Liver (tissue), 9 donors: Measurements from ENCODE around the gene DKKL1. TPM values are rescaled to one million over a fixed set of nuclear protein-coding genes. Genes with fewer than 3 reads are reported as not detected.
A peak's percentile ranks its signal among the peaks of the same experiment; 100 is the strongest.

Experiments
- DNase-seq: peaks from one replicate; pipeline ENCODE4 v3.0.0-alpha.2; 2017; ENCODE audit warnings: low spot score
- H3K27ac ChIP-seq, 2 donors: one replicate each; pipeline ENCODE4 v1.7.0; 2013; ENCODE audit warnings: inconsistent platforms in 2 of 2, low read length in 2 of 2, control low read depth in 1 of 2, low read depth in 1 of 2, mild to moderate bottlenecking in 1 of 2
- H3K27me3 ChIP-seq, 4 donors: one replicate each; pipeline versions ENCODE4 v1.6.1 to v1.7.0; 2013; ENCODE audit warnings: low read length in 3 of 4, inconsistent platforms in 1 of 4, mild to moderate bottlenecking in 1 of 4, moderate library complexity in 1 of 4; ENCODE audit not compliant: control insufficient read depth in 4 of 4, insufficient read depth in 4 of 4
- H3K36me3 ChIP-seq, 4 donors: one replicate each; pipeline versions ENCODE4 v1.6.1 to v1.7.0; 2013; ENCODE audit warnings: low read length in 3 of 4, mild to moderate bottlenecking in 3 of 4, low read depth in 1 of 4, moderate library complexity in 1 of 4; ENCODE audit not compliant: control insufficient read depth in 4 of 4, insufficient read depth in 3 of 4
- H3K4me1 ChIP-seq, 4 donors: one replicate each; pipeline versions ENCODE4 v1.6.1 to v1.7.0; 2013; ENCODE audit warnings: low read length in 3 of 4, mild to moderate bottlenecking in 3 of 4, moderate library complexity in 1 of 4; ENCODE audit not compliant: control insufficient read depth in 4 of 4, insufficient read depth in 4 of 4
- H3K4me3 ChIP-seq, 3 donors: one replicate each; pipeline versions ENCODE4 v1.6.1 to v1.7.0; 2013; ENCODE audit warnings: low read length in 3 of 3, control low read depth in 1 of 3, low read depth in 1 of 3, mild to moderate bottlenecking in 1 of 3
- H3K9ac ChIP-seq, 2 donors: one replicate each; pipeline ENCODE4 v1.7.0; 2013; ENCODE audit warnings: low read length in 2 of 2, mild to moderate bottlenecking in 2 of 2, moderate library complexity in 2 of 2, control low read depth in 1 of 2, low read depth in 1 of 2
- H3K9me3 ChIP-seq, 4 donors: one replicate each; pipeline versions ENCODE4 v1.6.1 to v1.7.0; 2013; ENCODE audit warnings: low read length in 3 of 4; ENCODE audit not compliant: control insufficient read depth in 4 of 4
- EGR1 ChIP-seq, 2 donors: IDR thresholded peaks; 2 replicates each; pipeline ENCODE4 v1.6.1; 2016 to 2018; ENCODE audit warnings: antibody characterized with exemption in 2 of 2, low read depth in 2 of 2
- FOXA1 ChIP-seq: IDR thresholded peaks from 2 replicates; pipeline ENCODE4 v1.6.1; 2016; ENCODE audit warnings: antibody characterized with exemption
- FOXA2 ChIP-seq: IDR thresholded peaks from 2 replicates; pipeline ENCODE4 v1.6.1; 2016; ENCODE audit warnings: antibody characterized with exemption
- GABPA ChIP-seq, 2 donors: IDR thresholded peaks in 1 of 2; conservative IDR thresholded peaks in 1 of 2; 2 replicates each; pipeline ENCODE4 v1.6.1; 2016; ENCODE audit warnings: antibody characterized with exemption in 2 of 2, mild to moderate bottlenecking in 1 of 2, moderate library complexity in 1 of 2
- HNF4A ChIP-seq, 2 donors: conservative IDR thresholded peaks; 2 replicates each; pipeline ENCODE4 v1.6.1; 2016; ENCODE audit warnings: antibody characterized with exemption in 2 of 2, mild to moderate bottlenecking in 2 of 2
- HNF4G ChIP-seq: IDR thresholded peaks from 2 replicates; pipeline ENCODE4 v1.6.1; 2016; ENCODE audit warnings: antibody characterized with exemption
- JUND ChIP-seq, 2 donors: IDR thresholded peaks; 2 replicates each; pipeline ENCODE4 v1.6.1; 2016; ENCODE audit warnings: antibody characterized with exemption in 2 of 2
- MAX ChIP-seq: IDR thresholded peaks from 2 replicates; pipeline ENCODE4 v1.6.1; 2016; ENCODE audit warnings: antibody characterized with exemption
- NR2F2 ChIP-seq: IDR thresholded peaks from 2 replicates; pipeline ENCODE4 v1.6.1; 2016; ENCODE audit warnings: antibody characterized with exemption
- RAD21 ChIP-seq, 2 donors: IDR thresholded peaks; 2 replicates each; pipeline ENCODE4 v1.6.1; 2016; ENCODE audit warnings: antibody characterized with exemption in 2 of 2, mild to moderate bottlenecking in 2 of 2
- RXRA ChIP-seq, 2 donors: IDR thresholded peaks; 2 replicates each; pipeline ENCODE4 v1.6.1; 2017 to 2018; ENCODE audit warnings: antibody characterized with exemption in 2 of 2, mild to moderate bottlenecking in 1 of 2
- SP1 ChIP-seq: IDR thresholded peaks from 2 replicates; pipeline ENCODE4 v1.6.1; 2018; ENCODE audit warnings: antibody characterized with exemption, mild to moderate bottlenecking
- TAF1 ChIP-seq: conservative IDR thresholded peaks from 2 replicates; pipeline ENCODE4 v1.6.1; 2016; ENCODE audit warnings: antibody characterized with exemption, mild to moderate bottlenecking
- YY1 ChIP-seq: IDR thresholded peaks from 2 replicates; pipeline ENCODE4 v1.6.1; 2016; ENCODE audit warnings: antibody characterized with exemption, mild to moderate bottlenecking
- ZBTB33 ChIP-seq: IDR thresholded peaks from 2 replicates; pipeline ENCODE4 v1.6.1; 2016; ENCODE audit warnings: antibody characterized with exemption
- WGBS: extraction: QIAGEN DNeasy Blood & Tissue Kit; methylation state at CpG from one replicate; pipeline ENCODE4 v1.1.7; 2013; 5-methylcytosine and 5-hydroxymethylcytosine counted together
- polyA plus RNA-seq, 2 donors: library from polyadenylated mRNA; stranded (reverse) in 1 of 2; unstranded in 1 of 2; fragments of 200-250 nt in 1 of 2; fragments of >200 nt in 1 of 2; fragmentation: Nextera tagmentation in 1 of 2; extraction: Ambion mirVana in 1 of 2; gene quantifications; one replicate each; pipeline versions ENCODE4 v1.2.1 to v1.2.3, GENCODE V29; 2013 to 2015
- total RNA-seq, 2 donors: library from RNA; depleted of rRNA; stranded (reverse); fragments of >200 nt; gene quantifications; one replicate each; pipeline ENCODE4 v1.2.3, GENCODE V29; 2014
- TF ChIP-seq, protein P1 (sequence below): IDR thresholded peaks from 2 replicates; pipeline ENCODE4 v1.6.1; 2016; ENCODE audit warnings: antibody characterized with exemption, mild to moderate bottlenecking
- TF ChIP-seq, protein P2 (sequence below): fragments of 150-350 bp; IDR thresholded peaks from 2 replicates; pipeline ENCODE4 v1.5.1; 2017; ENCODE audit warnings: improper control_type of control experiment, low read depth, low read length; ENCODE audit not compliant: missing input control
- TF ChIP-seq, protein P3 (sequence below): IDR thresholded peaks from 2 replicates; pipeline ENCODE4 v1.6.1; 2016; ENCODE audit warnings: antibody characterized with exemption
- donor health status: healthy.
- donor health status: healthy.
- donor health status: healthy.
- donor health status: healthy.
- donor health status: healthy.

DKKL1 gene
- total and polyA plus RNA-seq, 4 donors: 0.14 to 0.16 TPM; not detected in 2

DNA sequence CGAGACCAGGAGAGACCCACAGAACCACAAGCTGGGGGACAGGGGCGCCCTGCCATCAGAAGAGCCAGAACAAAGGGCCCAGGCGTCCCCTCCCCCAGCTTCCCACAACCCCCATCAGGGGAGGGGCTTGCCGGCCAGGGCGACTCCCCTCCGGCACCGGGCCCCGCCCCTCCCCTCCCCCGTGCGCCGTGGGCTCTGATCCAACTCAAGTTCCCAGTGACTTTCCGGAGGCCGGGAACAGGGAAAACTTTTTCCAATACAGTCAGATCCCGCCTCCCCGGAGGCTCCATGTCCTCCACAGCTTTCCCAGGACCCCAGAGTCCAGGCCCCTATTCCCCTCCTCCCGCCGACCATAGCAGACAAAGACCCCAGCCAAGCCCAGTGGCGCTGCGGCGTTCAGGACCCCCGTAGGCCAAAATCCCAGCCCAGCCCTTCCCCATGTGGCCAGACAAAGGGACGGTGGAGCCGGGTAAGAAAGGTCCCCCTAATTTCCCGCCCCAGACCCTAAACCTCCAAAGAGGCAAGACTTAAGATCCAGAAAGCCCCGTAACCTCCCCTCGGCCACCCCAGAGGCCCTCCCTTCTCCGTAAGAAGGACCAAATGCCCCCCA is 2.1 kb upstream of the DKKL1 start:
- peak overlapping the region; percentile 56 to 74 (median 66) for H3K4me3 ChIP-seq
- H3K4me1 ChIP-seq: peaks cover 5 to 21% (median 9%) of the 10 kb centered on the region in 4 donors
- H3K36me3 ChIP-seq: no peaks in the 10 kb centered on the region
- no peaks in the 10 kb centered on the region for H3K9me3 ChIP-seq
- WGBS: 6% methylated on average over 27 of the region's 27 CpGs
- DNase-seq: peak; percentile 76
- no peak for TF ChIP-seq RAD21 (IDR thresholded peaks at IDR 0.05)
- TF ChIP-seq MAX: no peak
- no peak for TF ChIP-seq EGR1 (IDR thresholded peaks at IDR 0.05; ENCODE audit: low read depth in 2 of 2)
- TF ChIP-seq GABPA (IDR thresholded peaks at IDR 0.05 in 1 of 2, conservative IDR thresholded peaks at IDR 0.05 in 1 of 2): peak in 1 of 2 donors; percentile 16
- no peak for TF ChIP-seq NR2F2
- no peak for TF ChIP-seq FOXA2
- TF ChIP-seq YY1: peak; percentile 25
- TF ChIP-seq, protein P1, sequence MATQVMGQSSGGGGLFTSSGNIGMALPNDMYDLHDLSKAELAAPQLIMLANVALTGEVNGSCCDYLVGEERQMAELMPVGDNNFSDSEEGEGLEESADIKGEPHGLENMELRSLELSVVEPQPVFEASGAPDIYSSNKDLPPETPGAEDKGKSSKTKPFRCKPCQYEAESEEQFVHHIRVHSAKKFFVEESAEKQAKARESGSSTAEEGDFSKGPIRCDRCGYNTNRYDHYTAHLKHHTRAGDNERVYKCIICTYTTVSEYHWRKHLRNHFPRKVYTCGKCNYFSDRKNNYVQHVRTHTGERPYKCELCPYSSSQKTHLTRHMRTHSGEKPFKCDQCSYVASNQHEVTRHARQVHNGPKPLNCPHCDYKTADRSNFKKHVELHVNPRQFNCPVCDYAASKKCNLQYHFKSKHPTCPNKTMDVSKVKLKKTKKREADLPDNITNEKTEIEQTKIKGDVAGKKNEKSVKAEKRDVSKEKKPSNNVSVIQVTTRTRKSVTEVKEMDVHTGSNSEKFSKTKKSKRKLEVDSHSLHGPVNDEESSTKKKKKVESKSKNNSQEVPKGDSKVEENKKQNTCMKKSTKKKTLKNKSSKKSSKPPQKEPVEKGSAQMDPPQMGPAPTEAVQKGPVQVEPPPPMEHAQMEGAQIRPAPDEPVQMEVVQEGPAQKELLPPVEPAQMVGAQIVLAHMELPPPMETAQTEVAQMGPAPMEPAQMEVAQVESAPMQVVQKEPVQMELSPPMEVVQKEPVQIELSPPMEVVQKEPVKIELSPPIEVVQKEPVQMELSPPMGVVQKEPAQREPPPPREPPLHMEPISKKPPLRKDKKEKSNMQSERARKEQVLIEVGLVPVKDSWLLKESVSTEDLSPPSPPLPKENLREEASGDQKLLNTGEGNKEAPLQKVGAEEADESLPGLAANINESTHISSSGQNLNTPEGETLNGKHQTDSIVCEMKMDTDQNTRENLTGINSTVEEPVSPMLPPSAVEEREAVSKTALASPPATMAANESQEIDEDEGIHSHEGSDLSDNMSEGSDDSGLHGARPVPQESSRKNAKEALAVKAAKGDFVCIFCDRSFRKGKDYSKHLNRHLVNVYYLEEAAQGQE: peak; percentile 84
- peak; percentile 27 for TF ChIP-seq TAF1
- TF ChIP-seq JUND (IDR thresholded peaks at IDR 0.05): no peak
- TF ChIP-seq SP1: peak; percentile 68
- no peak for TF ChIP-seq ZBTB33
- TF ChIP-seq FOXA1: no peak
- no peak for TF ChIP-seq HNF4G
- TF ChIP-seq, protein P2, sequence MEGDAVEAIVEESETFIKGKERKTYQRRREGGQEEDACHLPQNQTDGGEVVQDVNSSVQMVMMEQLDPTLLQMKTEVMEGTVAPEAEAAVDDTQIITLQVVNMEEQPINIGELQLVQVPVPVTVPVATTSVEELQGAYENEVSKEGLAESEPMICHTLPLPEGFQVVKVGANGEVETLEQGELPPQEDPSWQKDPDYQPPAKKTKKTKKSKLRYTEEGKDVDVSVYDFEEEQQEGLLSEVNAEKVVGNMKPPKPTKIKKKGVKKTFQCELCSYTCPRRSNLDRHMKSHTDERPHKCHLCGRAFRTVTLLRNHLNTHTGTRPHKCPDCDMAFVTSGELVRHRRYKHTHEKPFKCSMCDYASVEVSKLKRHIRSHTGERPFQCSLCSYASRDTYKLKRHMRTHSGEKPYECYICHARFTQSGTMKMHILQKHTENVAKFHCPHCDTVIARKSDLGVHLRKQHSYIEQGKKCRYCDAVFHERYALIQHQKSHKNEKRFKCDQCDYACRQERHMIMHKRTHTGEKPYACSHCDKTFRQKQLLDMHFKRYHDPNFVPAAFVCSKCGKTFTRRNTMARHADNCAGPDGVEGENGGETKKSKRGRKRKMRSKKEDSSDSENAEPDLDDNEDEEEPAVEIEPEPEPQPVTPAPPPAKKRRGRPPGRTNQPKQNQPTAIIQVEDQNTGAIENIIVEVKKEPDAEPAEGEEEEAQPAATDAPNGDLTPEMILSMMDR: no peak
- TF ChIP-seq RXRA (IDR thresholded peaks at IDR 0.05): no peak
- peak in 1 of 2 donors; percentile 6 for TF ChIP-seq HNF4A (conservative IDR thresholded peaks at IDR 0.05)
- TF ChIP-seq, protein P3, sequence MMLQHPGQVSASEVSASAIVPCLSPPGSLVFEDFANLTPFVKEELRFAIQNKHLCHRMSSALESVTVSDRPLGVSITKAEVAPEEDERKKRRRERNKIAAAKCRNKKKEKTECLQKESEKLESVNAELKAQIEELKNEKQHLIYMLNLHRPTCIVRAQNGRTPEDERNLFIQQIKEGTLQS: no peak
- peak overlapping the region; percentile 41 to 69 for H3K9ac ChIP-seq
- H3K27me3 ChIP-seq: no peaks in the 10 kb centered on the region
- H3K27ac ChIP-seq: peak overlapping the region; percentile 78 to 88
